Smooth muscle cell (in vitro differentiated cells): ENCODE results near the gene DDX28. TPM values are rescaled to one million over a fixed set of nuclear protein-coding genes. Genes with fewer than 3 reads are reported as not detected.

ENCODE experiments used
- DNase-seq: peaks from one replicate; lab custom pipeline; 2025; ENCODE audit not compliant: unreplicated experiment; lab: John Stamatoyannopoulos, UW
- H2AFZ ChIP-seq: fragments of 200-600 bp; sonication (generic); 2 replicates; pipeline ENCODE4 v1.6.0; 2016; ENCODE audit warnings: antibody characterized with exemption, low read depth, mild to moderate bottlenecking
- H3F3A ChIP-seq: fragments of 200-600 bp; sonication (generic); 2 replicates; pipeline ENCODE4 v1.6.0; 2017; ENCODE audit warnings: antibody characterized with exemption, low read depth
- H3K27ac ChIP-seq: fragments of 200-600 bp; sonication (generic); 2 replicates; pipeline ENCODE4 v1.5.1; 2016; ENCODE audit warnings: low read depth, mild to moderate bottlenecking
- H3K27me3 ChIP-seq: fragments of 200-600 bp; sonication (generic); 2 replicates; pipeline ENCODE4 v1.6.1; 2016; ENCODE audit warnings: low read depth, mild to moderate bottlenecking
- H3K36me3 ChIP-seq: fragments of 200-600 bp; sonication (generic); 2 replicates; pipeline ENCODE4 v1.5.1; 2016; ENCODE audit warnings: low read depth
- H3K4me1 ChIP-seq: fragments of 200-600 bp; sonication (generic); 2 replicates; pipeline ENCODE4 v1.5.1; 2016; ENCODE audit warnings: low read depth
- H3K4me2 ChIP-seq: fragments of 200-600 bp; sonication (generic); 2 replicates; pipeline ENCODE4 v1.6.0; 2016; ENCODE audit warnings: mild to moderate bottlenecking
- H3K4me3 ChIP-seq: fragments of 200-600 bp; sonication (generic); 2 replicates; pipeline ENCODE4 v1.5.1; 2016; ENCODE audit warnings: mild to moderate bottlenecking
- H3K79me2 ChIP-seq: fragments of 200-600 bp; sonication (generic); 2 replicates; pipeline ENCODE4 v1.6.0; 2016; ENCODE audit warnings: low read depth, mild to moderate bottlenecking
- H3K9ac ChIP-seq: fragments of 200-600 bp; sonication (generic); 2 replicates; pipeline ENCODE4 v1.6.0; 2016; ENCODE audit warnings: low read depth
- H3K9me3 ChIP-seq: fragments of 200-600 bp; sonication (generic); replicated peaks from 2 replicates; pipeline ENCODE4 v1.5.1; 2016; ENCODE audit warnings: low read depth
- H4K20me1 ChIP-seq: fragments of 200-600 bp; sonication (generic); 2 replicates; pipeline ENCODE4 v1.6.0; 2016; ENCODE audit warnings: low read depth
- CTCF ChIP-seq: fragments of 200-600 bp; sonication (generic); IDR thresholded peaks from 2 replicates; pipeline ENCODE4 v1.5.1; 2017; ENCODE audit warnings: borderline replicate concordance, mild to moderate bottlenecking, antibody characterized with exemption; ENCODE audit not compliant: insufficient read depth, poor library complexity, severe bottlenecking
- WGBS: methylation state at CpG from one replicate; pipeline ENCODE4 v1.1.7; 2016; ENCODE audit warnings: low lambda C conversion rate; 5-methylcytosine and 5-hydroxymethylcytosine counted together
- polyA plus RNA-seq: library from polyadenylated mRNA; unstranded; fragments of >200 nt; fragmentation: Nextera tagmentation; extraction: Ambion mirVana; gene quantifications from 2 replicates; pipeline ENCODE4 v1.2.1, GENCODE V29; 2016
- total RNA-seq: library from RNA; depleted of rRNA; stranded (reverse); fragments of >200 nt; gene quantifications from 2 replicates; pipeline ENCODE4 v1.2.3, GENCODE V29; 2014

DDX28 gene
- total and polyA plus RNA-seq, 2 experiments from 2014 or later, result 6.7 to 9.0 TPM

- H3K4me1 ChIP-seq, result no peaks in the 10 kb centered on the region
- H3K27ac ChIP-seq, result no peak overlapping the region
- no peaks in the 10 kb centered on the region for H3K27me3 ChIP-seq
- no peak overlapping the region for H2AFZ ChIP-seq
- H3K4me3 ChIP-seq, result no peak overlapping the region
- DNase-seq, result no peak
- WGBS, result 98% methylated on average over 9 of the region's 9 CpGs
- no peaks in the 10 kb centered on the region for H3F3A ChIP-seq
- no peaks in the 10 kb centered on the region for H3K9me3 ChIP-seq
- no peak overlapping the region for H3K9ac ChIP-seq
- no peak overlapping the region for H3K4me2 ChIP-seq
- no peak for TF ChIP-seq CTCF
- no peaks in the 10 kb centered on the region for H3K36me3 ChIP-seq
- H4K20me1 ChIP-seq, result no peaks in the 10 kb centered on the region
- no peaks in the 10 kb centered on the region for H3K79me2 ChIP-seq
Observed at GRCh38 chr16:68068926-68069325, 45.9 kb upstream of the DDX28 start.

- DNase-seq, result no peak
- H3K79me2 ChIP-seq, result no peaks in the 10 kb centered on the region
- TF ChIP-seq CTCF, result no peak
- no peak overlapping the region for H2AFZ ChIP-seq
- H3F3A ChIP-seq, result no peaks in the 10 kb centered on the region
- no peaks in the 10 kb centered on the region for H4K20me1 ChIP-seq
- no peak overlapping the region for H3K27ac ChIP-seq
- H3K9ac ChIP-seq, result no peak overlapping the region
- H3K4me2 ChIP-seq, result no peak overlapping the region
- H3K9me3 ChIP-seq, result no peaks in the 10 kb centered on the region
- no peaks in the 10 kb centered on the region for H3K27me3 ChIP-seq
- H3K4me3 ChIP-seq, result no peak overlapping the region
- H3K36me3 ChIP-seq, result no peaks in the 10 kb centered on the region
- no peaks in the 10 kb centered on the region for H3K4me1 ChIP-seq
- WGBS, result 86% methylated on average over 1 of the region's 1 CpG
Observed at GRCh38 chr16:68066763-68067162, 43.7 kb upstream of the DDX28 start.

- Histone ChIP-seq H3K4me2 (no peak overlapping the region), H3K9me3 (no peaks in the 10 kb centered on the region), H3K9ac (no peak overlapping the region), H3K4me1 (no peaks in the 10 kb centered on the region), H3K36me3 (no peaks in the 10 kb centered on the region), H3K79me2 (no peaks in the 10 kb centered on the region), H3K27ac (no peak overlapping the region), H3K4me3 (no peak overlapping the region), H2AFZ (no peak overlapping the region), H3F3A (no peaks in the 10 kb centered on the region), H3K27me3 (no peaks in the 10 kb centered on the region), H4K20me1 (no peaks in the 10 kb centered on the region)
- WGBS, result 71% methylated on average over 6 of the region's 6 CpGs
- DNase-seq, result no peak
- no peak for TF ChIP-seq CTCF
Observed at GRCh38 chr16:68065716-68066305, 42.8 kb upstream of the DDX28 start.

GRCh38 chr16:68064791-68065365, 41.8 kb upstream of the DDX28 start:
- 34% methylated on average over 2 of the region's 2 CpGs for WGBS
- Histone ChIP-seq H3K9me3 (no peaks in the 10 kb centered on the region), H3F3A (no peaks in the 10 kb centered on the region), H3K27ac (no peak overlapping the region), H3K4me3 (no peak overlapping the region), H3K4me2 (no peak overlapping the region), H2AFZ (no peak overlapping the region), H3K79me2 (no peaks in the 10 kb centered on the region), H3K4me1 (no peaks in the 10 kb centered on the region), H3K36me3 (peaks cover 2% of the 10 kb centered on the region), H3K27me3 (no peaks in the 10 kb centered on the region), H3K9ac (no peak overlapping the region), H4K20me1 (no peaks in the 10 kb centered on the region)
- peak; percentile 60 for TF ChIP-seq CTCF
- DNase-seq, result no peak
